GM21786 (cell line): ENCODE results near the gene RNF8.

Source experiments
- ATAC-seq: cut with Tn5 transposase; IDR thresholded peaks from one replicate; pipeline ENCODE4 v1.9.1; 2021; ENCODE audit not compliant: unreplicated experiment

RNF8 gene

GRCh38 chr6:37357288-37357687, 3.5 kb downstream of the RNF8 start:
- no peak for ATAC-seq

DNA sequence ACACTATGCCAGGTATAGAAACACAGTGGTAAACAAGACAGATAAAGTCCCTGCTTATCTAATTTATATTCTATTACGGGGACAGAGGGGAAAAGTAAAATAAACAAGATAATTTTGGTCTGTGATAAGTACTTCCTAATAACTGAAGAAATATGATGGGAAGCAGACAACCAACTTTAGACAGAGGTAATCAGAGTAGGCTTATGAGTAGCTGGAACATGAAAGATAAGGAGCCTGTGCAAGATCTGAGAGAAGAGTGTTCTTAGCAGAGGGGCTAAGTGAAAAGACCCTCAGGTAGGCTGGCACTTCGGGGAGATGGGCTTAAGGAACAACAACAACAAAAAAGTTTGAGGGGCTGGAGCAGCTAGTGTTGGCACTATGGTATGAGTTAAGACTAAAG, 4.1 kb downstream of the RNF8 start:
- ATAC-seq, result no peak

DNA sequence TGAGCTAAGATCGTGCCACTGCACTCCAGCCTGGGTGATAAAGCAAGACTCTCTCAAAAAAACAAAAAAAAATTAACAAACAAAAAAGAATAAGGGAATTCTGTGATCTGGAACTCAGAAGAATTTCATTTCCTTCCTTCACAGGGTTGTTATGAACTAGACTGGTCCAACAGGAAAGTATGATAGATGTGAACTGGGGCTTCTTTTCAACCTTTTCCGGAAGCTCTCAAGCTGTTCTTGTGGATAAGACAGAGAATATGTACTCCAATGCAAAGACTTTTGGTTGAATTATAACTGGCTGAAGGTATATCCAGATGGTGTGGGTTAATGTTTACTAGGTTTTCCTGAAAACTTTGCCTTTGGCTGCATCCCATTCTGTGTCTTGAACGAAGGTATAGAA, 5.3 kb downstream of the RNF8 start:
- ATAC-seq, result no peak

GRCh38 chr6:37362101-37362828, 8.5 kb downstream of the RNF8 start:
- no peak for ATAC-seq

GRCh38 chr6:37365791-37366190, 12.0 kb downstream of the RNF8 start:
- ATAC-seq, result no peak

- ATAC-seq, result no peak
Measured at GRCh38 chr6:37366910-37367309, 13.1 kb downstream of the RNF8 start.

GRCh38 chr6:37368961-37369320, 15.2 kb downstream of the RNF8 start:
- ATAC-seq, result no peak

DNA sequence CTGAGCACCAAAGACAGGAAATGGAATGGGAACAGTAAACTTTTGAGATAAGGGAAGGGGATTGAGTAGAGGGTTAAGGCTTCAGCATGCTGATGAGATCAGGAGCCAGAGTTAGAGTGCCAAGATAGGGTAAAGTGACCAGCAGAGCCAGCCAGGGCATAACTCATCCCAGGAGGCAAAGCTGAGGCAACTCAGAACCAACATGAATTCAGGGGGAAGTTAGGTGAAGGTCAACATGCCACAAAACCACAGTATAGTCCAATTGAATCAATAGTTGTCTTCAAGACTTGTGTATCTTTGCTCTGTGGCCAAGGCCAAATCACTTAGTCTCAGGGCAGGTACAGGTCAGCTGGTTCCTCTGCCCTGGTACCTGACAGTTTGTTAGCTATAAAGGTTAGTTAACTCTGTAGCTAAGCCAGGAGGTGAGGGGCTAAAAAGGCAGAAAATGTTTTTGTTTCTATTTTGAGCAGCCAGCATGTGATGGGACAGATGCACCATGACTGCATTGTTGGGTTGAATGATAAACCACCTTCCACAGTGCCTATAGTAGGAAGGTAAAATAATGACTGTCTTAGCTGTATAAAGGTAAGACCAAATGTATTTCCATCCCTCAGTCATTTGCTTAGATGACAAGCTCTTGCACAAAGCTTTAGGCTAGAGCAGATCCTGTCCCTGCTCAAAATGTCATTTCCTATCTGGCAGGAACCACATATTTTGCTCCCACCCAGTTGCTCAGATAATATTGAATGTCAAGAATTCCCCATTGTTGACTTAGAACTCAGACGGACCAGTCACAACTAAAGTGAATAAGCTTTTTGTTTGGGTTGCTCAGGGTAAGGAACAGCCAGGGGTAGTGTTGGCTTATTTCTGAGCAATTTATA, 15.8 kb downstream of the RNF8 start:
- no peak for ATAC-seq

GRCh38 chr6:37371154-37372083, 17.6 kb downstream of the RNF8 start:
- ATAC-seq, result no peak

DNA sequence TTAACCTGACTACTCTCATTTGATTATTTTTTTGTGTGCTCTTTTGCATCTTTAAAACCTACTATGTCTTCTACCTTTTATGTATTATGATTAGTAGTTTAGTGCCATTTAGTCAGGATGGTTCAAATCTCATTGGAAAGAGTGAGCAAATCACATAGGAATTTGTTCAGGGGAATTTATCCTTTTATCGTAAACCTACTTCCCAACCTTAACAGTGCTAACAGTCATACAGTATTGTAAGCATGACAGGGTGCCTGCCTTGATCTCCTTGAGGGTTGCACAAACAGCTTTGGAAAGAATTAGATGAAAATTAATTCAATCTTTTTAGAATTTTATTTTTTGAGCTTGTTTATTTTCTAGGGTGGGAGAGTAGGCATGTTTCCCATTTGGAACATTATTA, 18.3 kb downstream of the RNF8 start:
- no peak for ATAC-seq

DNA sequence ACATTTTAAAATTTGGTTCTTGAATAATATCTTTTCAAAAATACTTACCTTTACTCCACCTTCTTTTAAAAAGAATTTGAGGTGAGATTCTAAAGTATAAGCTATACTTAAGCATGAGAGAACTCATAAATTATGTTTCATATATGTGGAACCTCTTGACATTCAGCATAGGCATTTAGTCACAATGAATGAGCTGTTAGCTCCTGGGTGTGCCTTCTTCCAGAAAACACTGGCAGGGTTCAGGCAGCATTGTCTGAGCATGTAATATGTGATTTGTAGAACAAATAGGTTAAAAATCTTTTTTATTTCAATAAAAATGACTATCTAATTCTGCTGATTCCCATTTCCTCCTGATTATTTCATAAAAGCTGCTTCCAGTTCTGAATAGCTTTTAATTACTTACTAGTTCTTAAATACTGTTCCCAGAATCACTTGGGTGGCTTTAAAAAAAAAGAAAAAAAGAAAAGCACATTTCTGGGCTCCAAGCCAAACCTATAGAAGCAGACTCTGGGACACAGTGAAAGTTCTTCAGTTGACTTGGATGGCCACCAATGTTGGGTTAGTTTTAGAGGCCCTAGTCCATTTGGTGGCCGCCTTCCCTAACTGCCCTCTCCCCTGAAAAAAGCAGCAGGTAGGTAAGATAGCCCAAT, 20.2 kb downstream of the RNF8 start:
- ATAC-seq, result no peak

- no peak for ATAC-seq
Measured at GRCh38 chr6:37375376-37375775, 21.6 kb downstream of the RNF8 start.

GRCh38 chr6:37376078-37376743, 22.4 kb downstream of the RNF8 start:
- no peak for ATAC-seq

- peak; percentile 53 for ATAC-seq
Measured at GRCh38 chr6:37381579-37381978, 27.8 kb downstream of the RNF8 start.

DNA sequence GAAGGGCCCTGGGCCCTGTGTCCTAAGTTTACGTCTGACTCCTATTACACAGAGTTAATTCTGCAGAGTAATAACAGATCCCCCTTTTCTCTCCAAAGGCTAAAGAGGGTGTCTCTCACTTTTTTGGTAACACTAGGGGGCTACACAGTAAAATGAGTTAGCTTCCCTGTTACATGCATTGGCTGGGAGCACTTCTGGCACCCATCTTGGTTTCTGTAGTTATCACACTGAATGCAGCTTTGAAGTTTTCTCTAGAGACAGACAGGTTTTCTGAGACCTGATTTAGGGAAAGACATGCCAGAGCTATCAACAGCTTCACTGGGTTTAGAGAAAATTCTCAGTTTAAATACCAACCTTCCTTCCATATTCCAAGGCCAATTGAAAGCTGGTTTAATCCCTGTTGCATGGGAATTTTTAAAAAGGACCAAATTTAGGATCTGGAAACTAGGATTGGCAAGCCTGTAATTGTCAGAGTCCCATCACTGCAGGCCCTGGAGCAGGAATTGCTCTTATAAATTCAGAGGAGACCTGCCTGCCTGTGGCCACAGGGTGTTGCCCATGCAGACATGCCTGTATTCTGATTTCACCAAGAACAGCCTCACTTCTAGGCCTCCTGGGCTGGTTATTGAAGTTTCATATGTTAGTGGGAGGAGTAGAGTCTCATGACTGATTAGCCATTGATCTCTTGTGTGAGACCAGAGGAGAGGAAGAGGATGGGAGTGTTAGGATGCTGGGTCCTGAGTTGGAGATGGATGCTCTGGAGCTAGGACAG, 29.4 kb downstream of the RNF8 start:
- no peak for ATAC-seq

DNA sequence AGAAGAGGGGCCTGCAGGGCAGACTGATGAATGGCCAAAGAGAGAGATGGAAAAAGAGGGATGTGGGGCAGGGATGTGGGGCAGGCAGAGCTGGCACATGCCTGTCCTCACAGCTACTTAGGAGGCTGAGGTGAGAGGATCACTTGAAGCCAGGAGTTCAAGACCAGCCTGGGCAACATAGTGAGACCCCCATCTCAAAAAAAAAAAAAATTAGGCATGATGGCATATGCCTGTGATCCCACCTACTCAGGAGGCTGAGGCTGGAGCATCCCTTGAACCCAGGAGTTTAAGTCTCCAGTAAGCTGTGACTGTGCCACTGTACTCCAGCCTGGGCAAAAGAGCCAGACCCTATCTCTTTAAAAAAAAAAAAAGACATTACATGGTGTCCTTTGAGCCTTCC, 34.8 kb downstream of the RNF8 start:
- no peak for ATAC-seq

DNA sequence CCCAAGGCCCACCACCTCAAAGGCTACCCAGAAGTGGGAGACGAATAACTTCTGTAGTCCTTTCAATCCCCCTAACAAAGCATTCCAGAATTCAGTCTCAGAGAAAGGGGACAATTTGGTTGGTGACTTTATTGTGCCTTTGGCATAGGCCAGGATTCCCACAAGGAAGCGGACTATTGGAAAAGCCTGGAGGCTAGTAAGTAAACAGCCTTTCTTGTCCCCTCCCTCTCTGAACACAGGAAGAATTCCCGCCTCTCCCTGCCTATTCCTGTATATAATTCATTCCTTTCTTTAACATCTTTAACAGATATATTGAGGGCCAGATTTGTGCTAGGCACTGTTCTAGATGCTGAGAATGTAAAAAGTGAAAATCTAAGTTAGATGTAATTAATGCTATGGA, 36.1 kb downstream of the RNF8 start:
- no peak for ATAC-seq

GRCh38 chr6:37391120-37391519, 37.3 kb downstream of the RNF8 start:
- ATAC-seq, result no peak

- no peak for ATAC-seq
Measured at GRCh38 chr6:37392821-37393220, 39.0 kb downstream of the RNF8 start.
